Mesendoderm (in vitro differentiated cells): ENCODE data around the gene TUB.
A peak's percentile ranks its signal among the peaks of the same experiment; 100 is the strongest.

ENCODE experiments used
- DNase-seq: peaks from one replicate; pipeline ENCODE4 v3.0.0; 2013
- H2AK5ac ChIP-seq: 2 replicates; pipeline ENCODE4 v1.6.1; 2013; ENCODE audit warnings: low read length, inconsistent platforms
- H2BK120ac ChIP-seq: 2 replicates; pipeline ENCODE4 v1.6.1; 2013; ENCODE audit warnings: low read depth, mild to moderate bottlenecking, low read length, moderate library complexity, mixed read lengths
- H2BK15ac ChIP-seq: replicated peaks from 2 replicates; pipeline ENCODE4 v1.6.1; 2013; ENCODE audit warnings: low read depth, mild to moderate bottlenecking, moderate library complexity
- H2BK5ac ChIP-seq: 2 replicates; pipeline ENCODE4 v1.6.1; 2013; ENCODE audit warnings: low read length, inconsistent platforms
- H3K18ac ChIP-seq: 2 replicates; pipeline ENCODE4 v1.6.1; 2013; ENCODE audit warnings: mild to moderate bottlenecking, low read length, mixed read lengths
- H3K23ac ChIP-seq: one replicate; pipeline ENCODE4 v1.6.1; 2013; ENCODE audit warnings: low read length
- H3K27ac ChIP-seq: 2 replicates; pipeline ENCODE4 v1.5.1; 2013; ENCODE audit warnings: low read depth, mild to moderate bottlenecking, inconsistent platforms, low read length, moderate library complexity
- H3K27me3 ChIP-seq: 2 replicates; pipeline ENCODE4 v1.6.1; 2013; ENCODE audit warnings: low read length, control low read depth, mild to moderate bottlenecking, inconsistent platforms; ENCODE audit not compliant: insufficient read depth, poor library complexity
- H3K36me3 ChIP-seq: 2 replicates; pipeline ENCODE4 v1.6.1; 2013; ENCODE audit warnings: low read length, inconsistent platforms; ENCODE audit not compliant: control insufficient read depth, insufficient read depth
- H3K4ac ChIP-seq: one replicate; pipeline ENCODE4 v1.6.1; 2013; ENCODE audit warnings: low read depth, mild to moderate bottlenecking, low read length, moderate library complexity
- H3K4me1 ChIP-seq: 2 replicates; pipeline ENCODE4 v1.6.1; 2013; ENCODE audit warnings: low read depth, low read length, inconsistent platforms; ENCODE audit not compliant: control insufficient read depth
- H3K4me2 ChIP-seq: 2 replicates; pipeline ENCODE4 v1.6.1; 2013; ENCODE audit warnings: low read length
- H3K4me3 ChIP-seq: 2 replicates; pipeline ENCODE4 v1.5.1; 2013; ENCODE audit warnings: mild to moderate bottlenecking, low read length
- H3K56ac ChIP-seq: one replicate; pipeline ENCODE4 v1.6.1; 2013; ENCODE audit warnings: low read length
- H3K79me1 ChIP-seq: 2 replicates; pipeline ENCODE4 v1.6.1; 2013; ENCODE audit warnings: low read length, inconsistent platforms
- H3K79me2 ChIP-seq: 2 replicates; pipeline ENCODE4 v1.6.1; 2013; ENCODE audit warnings: mild to moderate bottlenecking, low read length; ENCODE audit not compliant: control insufficient read depth, insufficient read depth
- H3K9ac ChIP-seq: 2 replicates; pipeline ENCODE4 v1.6.1; 2013; ENCODE audit warnings: low read length, inconsistent platforms
- H4K5ac ChIP-seq: one replicate; pipeline ENCODE4 v1.6.1; 2013; ENCODE audit warnings: low read length
- H4K8ac ChIP-seq: one replicate; pipeline ENCODE4 v1.6.1; 2013; ENCODE audit warnings: low read depth, mild to moderate bottlenecking, control low read depth, low read length, moderate library complexity
- WGBS: extraction: QIAGEN DNeasy Blood & Tissue Kit; methylation state at CpG from one replicate; pipeline ENCODE4 v1.1.7; 2013; ENCODE audit warnings: low lambda C conversion rate, missing lambda C conversion rate; ENCODE audit not compliant: insufficient coverage; ENCODE audit errors: extremely low coverage; 5-methylcytosine and 5-hydroxymethylcytosine counted together

Gene TUB

DNA sequence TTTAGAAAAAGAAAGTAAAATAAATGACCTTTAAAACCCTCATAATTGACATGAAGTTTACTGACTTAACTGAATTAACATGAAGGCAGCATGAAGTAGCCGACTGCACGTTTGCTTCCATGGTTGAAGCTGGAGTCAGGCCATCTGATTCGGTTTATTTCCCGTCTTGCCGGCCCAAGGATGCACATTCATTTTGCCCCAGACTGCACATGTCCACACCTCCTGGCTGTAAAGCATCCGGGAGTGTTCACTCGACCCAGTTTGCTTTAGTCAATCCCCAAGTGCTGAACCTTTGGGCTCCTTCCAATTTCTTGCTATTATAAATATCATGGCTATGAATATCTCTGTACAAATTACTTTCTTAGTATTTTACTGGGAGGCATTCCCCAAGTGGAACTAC, 17.7 kb upstream of the TUB start:
- Histone ChIP-seq H3K4me1 (peaks cover 4% of the 10 kb centered on the region), H3K4me2 (no peak overlapping the region), H3K4me3 (no peak overlapping the region), H2BK15ac (no peak overlapping the region), H3K9ac (no peak overlapping the region), H3K56ac (no peak overlapping the region), H3K18ac (no peak overlapping the region), H4K5ac (no peak overlapping the region), H2BK120ac (no peak overlapping the region), H3K36me3 (no peaks in the 10 kb centered on the region), H3K27ac (no peak overlapping the region), H4K8ac (no peak overlapping the region), H3K79me2 (no peaks in the 10 kb centered on the region), H3K27me3 (no peaks in the 10 kb centered on the region), H3K23ac (no peak overlapping the region), H2BK5ac (no peak overlapping the region), H3K4ac (no peak overlapping the region), H3K79me1 (no peaks in the 10 kb centered on the region), H2AK5ac (no peak overlapping the region)
- no CpG with 5 or more reads among the region's 7 CpGs for WGBS
- DNase-seq = no peak

DNA sequence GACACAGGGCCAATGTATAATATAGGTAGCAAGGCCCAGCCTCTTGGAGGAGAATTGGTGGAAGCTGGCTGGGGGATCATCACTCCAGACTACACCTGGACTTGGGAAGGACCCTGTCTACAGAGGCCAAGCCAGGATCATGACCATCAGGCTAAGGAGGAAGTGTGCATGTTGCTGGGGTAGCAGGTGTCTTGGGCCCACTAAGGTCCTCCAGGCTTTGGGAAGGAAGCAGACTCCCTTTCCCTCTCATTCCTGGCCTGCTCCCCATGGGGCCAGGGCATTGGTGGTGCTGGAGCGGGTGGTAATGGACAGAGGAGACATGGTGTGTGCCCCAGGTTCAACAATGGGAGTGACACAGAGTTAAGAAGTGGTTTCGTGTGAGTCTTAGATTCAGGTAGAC, 16.0 kb upstream of the TUB start:
- no peaks in the 10 kb centered on the region for H3K36me3 ChIP-seq
- H3K56ac ChIP-seq = no peak overlapping the region
- no peak overlapping the region for H2BK5ac ChIP-seq
- no peak overlapping the region for H4K8ac ChIP-seq
- H3K9ac ChIP-seq = no peak overlapping the region
- no peaks in the 10 kb centered on the region for H3K79me2 ChIP-seq
- no peak overlapping the region for H3K4me3 ChIP-seq
- H3K27ac ChIP-seq = no peak overlapping the region
- no peak overlapping the region for H2BK15ac ChIP-seq
- DNase-seq = no peak
- no peaks in the 10 kb centered on the region for H3K79me1 ChIP-seq
- no peak overlapping the region for H3K18ac ChIP-seq
- no peak overlapping the region for H3K4ac ChIP-seq
- no peaks in the 10 kb centered on the region for H3K27me3 ChIP-seq
- H3K4me1 ChIP-seq = peaks cover 4% of the 10 kb centered on the region
- no peak overlapping the region for H2BK120ac ChIP-seq
- H2AK5ac ChIP-seq = no peak overlapping the region
- no peak overlapping the region for H3K23ac ChIP-seq
- WGBS = no CpG with 5 or more reads among the region's 2 CpGs
- no peak overlapping the region for H4K5ac ChIP-seq
- no peak overlapping the region for H3K4me2 ChIP-seq

DNA sequence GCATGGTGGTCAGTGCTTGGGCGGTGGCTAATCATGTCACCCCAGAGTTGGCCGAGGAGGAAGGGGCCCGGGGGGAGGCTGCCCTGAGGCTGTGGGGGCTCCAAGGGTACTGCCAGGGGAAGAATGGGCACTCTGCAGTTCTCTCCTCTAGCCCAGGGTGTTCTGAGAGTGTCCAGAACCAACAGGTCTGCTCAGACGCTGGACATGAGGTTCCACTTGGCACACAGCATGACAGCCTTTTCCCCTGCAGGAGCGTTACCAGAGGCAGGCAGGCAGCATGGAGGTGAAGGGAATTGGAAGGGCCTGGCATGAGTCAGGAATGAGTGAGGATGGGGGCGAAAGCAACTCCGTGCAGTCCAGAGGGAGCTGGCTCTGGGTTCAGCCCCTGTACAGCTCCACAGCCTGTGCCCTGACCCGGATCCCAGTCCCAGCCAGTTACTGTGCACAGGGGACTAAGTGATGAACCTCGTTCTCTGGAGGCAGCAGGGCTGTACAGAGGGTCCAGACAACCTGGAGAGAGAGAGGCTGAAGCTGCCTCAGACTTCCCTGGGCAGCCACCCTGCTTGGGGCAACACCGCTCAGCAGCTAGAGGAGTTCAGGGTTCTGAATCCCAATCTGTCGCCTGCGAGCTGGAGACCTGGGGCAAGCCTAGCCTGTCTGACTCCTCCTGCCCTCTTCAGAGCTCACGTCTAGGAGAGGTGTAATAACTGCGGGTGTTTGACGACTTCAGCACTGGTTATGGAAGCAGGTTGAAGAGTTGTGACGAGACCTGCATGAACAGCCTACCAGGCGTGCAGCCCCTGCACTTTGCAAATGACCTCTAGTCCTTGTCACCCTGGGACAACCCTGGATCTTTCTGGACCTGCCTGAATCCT, 14.7 kb upstream of the TUB start:
- DNase-seq = no peak
- Histone ChIP-seq H2AK5ac (no peak overlapping the region), H3K4me2 (no peak overlapping the region), H3K23ac (no peak overlapping the region), H3K79me1 (no peaks in the 10 kb centered on the region), H3K36me3 (no peaks in the 10 kb centered on the region), H3K27me3 (no peaks in the 10 kb centered on the region), H3K27ac (no peak overlapping the region), H3K18ac (no peak overlapping the region), H3K56ac (no peak overlapping the region), H3K4me1 (peaks cover 4% of the 10 kb centered on the region), H2BK15ac (no peak overlapping the region), H2BK120ac (no peak overlapping the region), H4K8ac (no peak overlapping the region), H3K4ac (no peak overlapping the region), H2BK5ac (no peak overlapping the region), H3K9ac (no peak overlapping the region), H3K79me2 (no peaks in the 10 kb centered on the region), H3K4me3 (no peak overlapping the region), H4K5ac (no peak overlapping the region)
- WGBS = no CpG with 5 or more reads among the region's 17 CpGs

GRCh38 chr11:8066911-8067455, 14.0 kb upstream of the TUB start:
- no peak overlapping the region for H2BK120ac ChIP-seq
- no peak overlapping the region for H2BK5ac ChIP-seq
- no peak overlapping the region for H4K5ac ChIP-seq
- no peak for DNase-seq
- no CpG with 5 or more reads among the region's 10 CpGs for WGBS
- H4K8ac ChIP-seq = no peak overlapping the region
- no peak overlapping the region for H3K4me3 ChIP-seq
- H3K23ac ChIP-seq = no peak overlapping the region
- H2AK5ac ChIP-seq = no peak overlapping the region
- H3K4me1 ChIP-seq = no peaks in the 10 kb centered on the region
- no peaks in the 10 kb centered on the region for H3K36me3 ChIP-seq
- H2BK15ac ChIP-seq = no peak overlapping the region
- H3K18ac ChIP-seq = no peak overlapping the region
- no peaks in the 10 kb centered on the region for H3K79me1 ChIP-seq
- H3K4ac ChIP-seq = no peak overlapping the region
- H3K27me3 ChIP-seq = no peaks in the 10 kb centered on the region
- H3K79me2 ChIP-seq = no peaks in the 10 kb centered on the region
- no peak overlapping the region for H3K9ac ChIP-seq
- no peak overlapping the region for H3K4me2 ChIP-seq
- H3K27ac ChIP-seq = no peak overlapping the region
- H3K56ac ChIP-seq = peak overlapping the region; percentile 11

DNA sequence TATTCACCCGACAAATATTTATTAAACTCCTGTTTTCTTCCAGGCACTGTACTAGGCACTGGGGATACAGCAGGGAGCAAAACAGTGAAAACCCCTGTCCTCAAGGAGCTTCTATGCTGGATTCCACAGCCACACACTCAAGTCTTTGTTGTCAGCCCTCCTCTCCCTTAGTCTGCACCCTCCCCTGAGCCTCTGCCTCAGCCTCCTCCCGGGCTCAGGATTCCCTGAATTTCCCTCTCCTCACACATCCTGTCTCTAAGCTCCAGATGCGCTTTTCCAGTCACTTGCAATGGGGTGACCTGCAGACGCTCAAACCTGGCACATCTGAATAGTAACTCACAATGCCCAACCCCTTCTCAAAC, 13.5 kb upstream of the TUB start:
- Histone ChIP-seq H3K23ac (no peak overlapping the region), H3K4me2 (no peak overlapping the region), H3K4me1 (no peaks in the 10 kb centered on the region), H4K5ac (no peak overlapping the region), H3K27me3 (no peaks in the 10 kb centered on the region), H3K9ac (no peak overlapping the region), H3K79me2 (no peaks in the 10 kb centered on the region), H2BK15ac (no peak overlapping the region), H3K4ac (no peak overlapping the region), H3K18ac (no peak overlapping the region), H2BK5ac (no peak overlapping the region), H3K56ac (no peak overlapping the region), H2BK120ac (no peak overlapping the region), H3K79me1 (no peaks in the 10 kb centered on the region), H4K8ac (no peak overlapping the region), H3K4me3 (no peak overlapping the region), H3K36me3 (no peaks in the 10 kb centered on the region), H3K27ac (no peak overlapping the region), H2AK5ac (no peak overlapping the region)
- no peak for DNase-seq
- WGBS = no CpG with 5 or more reads among the region's 4 CpGs
